OCI-LY7 (cell line): Measurements from ENCODE around the gene KIAA0930. TPM values are rescaled to one million over a fixed set of nuclear protein-coding genes. Genes with fewer than 3 reads are reported as not detected.

Experiments
- BruUV-seq: library from RNA; stranded (reverse); fragments of 400-500 nt; replicated peaks from 2 replicates; lab custom pipeline; 2021; lab: Mats Ljungman, UMichigan
- CTCF ChIA-PET: fragments of 300-600 bp; sonication (Branson Sonifier 250); formaldehyde crosslinking; loops from one replicate; lab custom pipeline; 2022; ENCODE audit warnings: antibody characterized with exemption; ENCODE audit not compliant: unreplicated experiment; lab: Charles Lee
- POLR2A ChIA-PET: fragments of 300-600 bp; sonication (Branson Sonifier 250); formaldehyde crosslinking; loops from one replicate; lab custom pipeline; 2022; ENCODE audit warnings: antibody characterized with exemption; lab: Charles Lee
- DNase-seq: peaks from one replicate; pipeline ENCODE4 v3.0.0-alpha.2; 2015; ENCODE audit warnings: low spot score
- H2AFZ ChIP-seq: fragments of 200-600 bp; sonication (generic), shearing (Covaris generic); 2 replicates; pipeline ENCODE4 v1.6.1; 2014; ENCODE audit warnings: mild to moderate bottlenecking, antibody characterized with exemption, low read length, moderate library complexity
- H3K27ac ChIP-seq: fragments of 200-600 bp; sonication (generic); 2 replicates; pipeline ENCODE4 v1.5.1; 2014; ENCODE audit warnings: mixed run types, low read depth, mild to moderate bottlenecking, moderate library complexity, low read length, inconsistent platforms; ENCODE audit not compliant: poor library complexity, severe bottlenecking
- H3K36me3 ChIP-seq: fragments of 200-600 bp; sonication (generic); 2 replicates; pipeline ENCODE4 v1.6.1; 2014; ENCODE audit warnings: mild to moderate bottlenecking, antibody characterized with exemption, low read length, moderate library complexity, mixed read lengths; ENCODE audit not compliant: insufficient read depth
- H3K4me1 ChIP-seq: fragments of 200-600 bp; sonication (generic); 2 replicates; pipeline ENCODE4 v1.5.1; 2014; ENCODE audit warnings: mild to moderate bottlenecking, low read length; ENCODE audit not compliant: insufficient read depth, poor library complexity, severe bottlenecking
- H3K4me2 ChIP-seq: fragments of 200-600 bp; sonication (generic); 2 replicates; pipeline ENCODE4 v1.6.1; 2014; ENCODE audit warnings: mild to moderate bottlenecking, low read length
- H3K4me3 ChIP-seq: fragments of 200-600 bp; sonication (generic); 2 replicates; pipeline ENCODE4 v1.5.1; 2014; ENCODE audit warnings: mild to moderate bottlenecking, low read depth, low read length; ENCODE audit not compliant: poor library complexity, severe bottlenecking
- H3K79me2 ChIP-seq: fragments of 200-600 bp; sonication (generic); 2 replicates; pipeline ENCODE4 v1.6.1; 2016; ENCODE audit warnings: low read depth, mild to moderate bottlenecking, low read length, moderate library complexity, mixed read lengths; ENCODE audit not compliant: insufficient read depth
- H3K9me2 ChIP-seq: fragments of 200-600 bp; sonication (generic); 2 replicates; pipeline ENCODE4 v1.6.1; 2016; ENCODE audit warnings: mild to moderate bottlenecking, low read length, mixed read lengths; ENCODE audit not compliant: insufficient read depth
- H3K9me3 ChIP-seq: fragments of 200-600 bp; sonication (generic); 2 replicates; pipeline ENCODE4 v1.6.1; 2014; ENCODE audit warnings: mild to moderate bottlenecking, mixed run types, low read length, mixed read lengths
- H4K20me1 ChIP-seq: fragments of 200-600 bp; sonication (generic); 2 replicates; pipeline ENCODE4 v1.6.1; 2014; ENCODE audit warnings: mild to moderate bottlenecking, antibody characterized with exemption, low read length, moderate library complexity, mixed read lengths; ENCODE audit not compliant: insufficient read depth
- CTCF ChIP-seq: fragments of 200-600 bp; sonication (generic); conservative IDR thresholded peaks from 2 replicates; pipeline ENCODE4 v1.5.1; 2014; ENCODE audit warnings: mild to moderate bottlenecking, antibody characterized with exemption, low read length, moderate library complexity, mixed read lengths
- EZH2phosphoT487 ChIP-seq: fragments of 200-600 bp; sonication (generic); IDR thresholded peaks from 2 replicates; pipeline ENCODE4 v1.6.1; 2018; ENCODE audit warnings: low read depth, borderline replicate concordance, mild to moderate bottlenecking, mixed run types, antibody characterized with exemption, low read length, moderate library complexity, mixed read lengths
- intact Hi-C: fragments of 100-400 bp; cut with micrococcal nuclease; formaldehyde crosslinking; loops from one replicate; pipeline ENCODE4 v1.10.0; 2022; ENCODE audit not compliant: unreplicated experiment
- total RNA-seq, 2 experiments: library from RNA; depleted of rRNA in 1 of 2; stranded (reverse); fragments of >200 nt in 1 of 2; shearing (Covaris generic) in 1 of 2; gene quantifications; 2 replicates each; pipeline ENCODE4 v1.2.3, GENCODE V29; 2014 to 2022

KIAA0930 gene
- total RNA-seq, 2 experiments from 2014 or later = 80.7 to 93.9 TPM

- BruUV-seq = no TSS peak
- POLR2A ChIA-PET = interaction anchor here (0.7 kb wide), 2 partner anchors 10 to 82 kb away, joined by 3 to 4 read pairs; no protein-coding TSS in a partner anchor
- H3K9me3 ChIP-seq = no peaks in the 10 kb centered on the region
- H3K4me3 ChIP-seq = no peak overlapping the region
- no peaks in the 10 kb centered on the region for H3K79me2 ChIP-seq
- H3K9me2 ChIP-seq = no peaks in the 10 kb centered on the region
- TF ChIP-seq EZH2phosphoT487 (no peak), CTCF (no peak)
- no peak for DNase-seq
- no peaks in the 10 kb centered on the region for H4K20me1 ChIP-seq
- peaks cover 12% of the 10 kb centered on the region for H3K4me1 ChIP-seq
- no peaks in the 10 kb centered on the region for H3K36me3 ChIP-seq
- CTCF ChIA-PET = no interaction called here
- H2AFZ ChIP-seq = no peak overlapping the region
- H3K27ac ChIP-seq = no peak overlapping the region
- H3K4me2 ChIP-seq = no peak overlapping the region
- intact Hi-C loops = no loop called here
Measured at GRCh38 chr22:45272498-45272897, 31.8 kb upstream of the KIAA0930 start.

DNA sequence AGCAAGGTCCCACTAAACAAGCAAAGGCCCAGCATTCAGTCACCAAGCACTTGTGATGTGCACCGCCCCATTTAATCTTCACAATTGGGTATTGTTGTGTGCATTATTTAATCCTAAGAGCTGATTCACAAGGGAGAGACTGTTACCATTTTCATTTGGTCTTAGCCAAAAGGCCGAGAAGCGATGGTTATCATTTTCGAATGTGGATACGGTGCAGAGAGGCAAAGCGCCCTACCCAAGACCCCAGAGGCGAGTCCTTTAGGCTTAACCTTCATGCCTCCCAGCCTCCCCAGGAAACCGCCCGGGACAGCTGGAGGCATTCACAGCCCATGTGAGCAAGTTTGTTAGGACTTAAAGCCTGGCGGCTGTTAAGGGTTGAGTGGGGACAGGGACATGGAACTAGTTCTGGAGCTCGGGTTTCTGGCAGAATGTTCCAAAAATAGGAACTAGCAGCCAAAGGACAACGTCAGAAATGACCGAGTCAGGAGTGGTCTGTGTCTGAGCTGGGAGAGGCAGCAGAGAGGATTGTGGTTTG, 31.0 kb upstream of the KIAA0930 start:
- ChIA-PET CTCF (no interaction called here), POLR2A (interaction anchor here (0.8 kb wide), 1 partner anchor 20 kb away, joined by 4 read pairs; no protein-coding TSS in a partner anchor)
- no peaks in the 10 kb centered on the region for H3K9me2 ChIP-seq
- no peaks in the 10 kb centered on the region for H3K36me3 ChIP-seq
- TF ChIP-seq CTCF (no peak), EZH2phosphoT487 (no peak)
- H3K79me2 ChIP-seq = no peaks in the 10 kb centered on the region
- no peak overlapping the region for H2AFZ ChIP-seq
- H3K9me3 ChIP-seq = no peaks in the 10 kb centered on the region
- no TSS peak for BruUV-seq
- intact Hi-C loops = no loop called here
- DNase-seq = no peak
- H3K4me3 ChIP-seq = no peak overlapping the region
- H3K27ac ChIP-seq = no peak overlapping the region
- no peaks in the 10 kb centered on the region for H4K20me1 ChIP-seq
- H3K4me2 ChIP-seq = no peak overlapping the region
- peaks cover 12% of the 10 kb centered on the region for H3K4me1 ChIP-seq
